SK-N-SH (cell line): ENCODE measurements around the gene FBN2. TPM values are rescaled to one million over a fixed set of nuclear protein-coding genes. Genes with fewer than 3 reads are reported as not detected.

ENCODE experiments used
- CTCF ChIA-PET: fragments of 300-600, 350-600 bp; formaldehyde crosslinking; extraction: SDS; loops from one replicate; lab custom pipeline; 2021; lab: Yijun Ruan, JAX
- POLR2A ChIA-PET: fragments of 350-600 bp; sonication (Branson Sonifier 250); formaldehyde crosslinking; extraction: SDS; loops from one replicate; lab custom pipeline; 2020; ENCODE audit warnings: antibody characterized with exemption, inconsistent platforms; lab: Yijun Ruan, JAX
- DNase-seq: peaks from one replicate; pipeline ENCODE4 v3.0.0; 2012
- H2AFZ ChIP-seq: fragments of 200-600 bp; sonication (generic); 2 replicates; pipeline ENCODE4 v1.8.1; 2016; ENCODE audit warnings: antibody characterized with exemption, mild to moderate bottlenecking, low read depth
- H3F3A ChIP-seq: fragments of 200-600 bp; sonication (generic); replicated peaks from 2 replicates; pipeline ENCODE3; 2016; ENCODE audit warnings: antibody characterized with exemption, mild to moderate bottlenecking; ENCODE audit not compliant: insufficient read depth
- H3K27ac ChIP-seq, 2 experiments: fragments of 200-500 bp in 1 of 2; fragments of 200-600 bp in 1 of 2; sonication (Bioruptor generic) in 1 of 2; sonication (generic), shearing (Covaris generic) in 1 of 2; 2 replicates each; pipeline versions ENCODE4 v1.5.1 to v1.6.1; 2014 to 2016; ENCODE audit warnings: low read depth in 2 of 2, inconsistent platforms in 1 of 2, low read length in 1 of 2, mild to moderate bottlenecking in 1 of 2, mixed read lengths in 1 of 2
- H3K27me3 ChIP-seq: fragments of 200-600 bp; sonication (generic), shearing (Covaris generic); 2 replicates; pipeline ENCODE4 v1.6.1; 2016; ENCODE audit warnings: mixed run types; ENCODE audit not compliant: insufficient read depth
- H3K36me3 ChIP-seq, 2 experiments: fragments of 200-500 bp in 1 of 2; fragments of 200-600 bp in 1 of 2; sonication (Bioruptor generic) in 1 of 2; sonication (generic) in 1 of 2; replicated peaks in 1 of 2; 2 replicates each; pipeline versions ENCODE3 to v1.5.1; 2014 to 2016; ENCODE audit warnings: low read length in 1 of 2, mild to moderate bottlenecking in 1 of 2; ENCODE audit not compliant: insufficient read depth in 2 of 2, control insufficient read depth in 1 of 2
- H3K4me1 ChIP-seq, 2 experiments: fragments of 200-500 bp in 1 of 2; fragments of 200-600 bp in 1 of 2; sonication (Bioruptor generic) in 1 of 2; sonication (generic), shearing (Covaris generic) in 1 of 2; 2 replicates each; pipeline versions ENCODE4 v1.5.1 to v1.6.1; 2014 to 2016; ENCODE audit warnings: low read depth in 1 of 2, low read length in 1 of 2, mixed run types in 1 of 2; ENCODE audit not compliant: insufficient read depth in 2 of 2, control insufficient read depth in 1 of 2
- H3K4me2 ChIP-seq: fragments of 200-600 bp; sonication (generic), shearing (Covaris generic); 2 replicates; pipeline ENCODE4 v1.6.1; 2017; ENCODE audit warnings: mixed run types
- H3K4me3 ChIP-seq, 2 experiments: fragments of 200-500 bp in 1 of 2; fragments of 200-600 bp in 1 of 2; sonication (Bioruptor generic) in 1 of 2; sonication (generic), shearing (Covaris generic) in 1 of 2; 2 replicates each; pipeline versions ENCODE4 v1.5.1 to v1.8.1; 2014 to 2016; ENCODE audit warnings: low read depth in 2 of 2, inconsistent platforms in 1 of 2, low read length in 1 of 2, mild to moderate bottlenecking in 1 of 2, mixed read lengths in 1 of 2, moderate library complexity in 1 of 2
- H3K79me2 ChIP-seq: fragments of 200-600 bp; sonication (generic); 2 replicates; pipeline ENCODE4 v1.8.1; 2017; ENCODE audit warnings: mild to moderate bottlenecking; ENCODE audit not compliant: insufficient read depth
- H3K9ac ChIP-seq: fragments of 200-600 bp; sonication (generic); 2 replicates; pipeline ENCODE4 v1.6.1; 2017; ENCODE audit warnings: mixed run types
- H3K9me2 ChIP-seq: fragments of 200-600 bp; sonication (generic); 2 replicates; pipeline ENCODE4 v1.6.1; 2017; ENCODE audit warnings: mixed run types
- H3K9me3 ChIP-seq: fragments of 200-600 bp; sonication (generic); 2 replicates; pipeline ENCODE4 v1.6.1; 2017; ENCODE audit warnings: mixed run types, mild to moderate bottlenecking, moderate library complexity
- H4K20me1 ChIP-seq: fragments of 200-600 bp; sonication (generic); 2 replicates; pipeline ENCODE4 v1.6.1; 2017; ENCODE audit warnings: mild to moderate bottlenecking, mixed run types; ENCODE audit not compliant: insufficient read depth
- CHD2 ChIP-seq: fragments of 150-350 bp; IDR thresholded peaks from 2 replicates; pipeline ENCODE4 v1.6.1; 2018; ENCODE audit warnings: low read length; ENCODE audit not compliant: partially characterized antibody
- CTCF ChIP-seq: fragments of 200-600 bp; sonication (generic); IDR thresholded peaks from 2 replicates; pipeline ENCODE4 v1.6.1; 2017; ENCODE audit warnings: antibody characterized with exemption, mild to moderate bottlenecking, moderate library complexity
- EP300 ChIP-seq, 2 experiments: IDR thresholded peaks; 2 replicates each; pipeline versions ENCODE4 v1.4.0 to v1.6.1; 2012; ENCODE audit warnings: borderline replicate concordance in 1 of 2, low read depth in 1 of 2, low read length in 1 of 2
- FOXJ3 ChIP-seq: sonication (generic); formaldehyde crosslinking; IDR thresholded peaks from 2 replicates; pipeline ENCODE4 v1.5.1; 2020; ENCODE audit warnings: mild to moderate bottlenecking, missing genetic modification reagents
- FOXM1 ChIP-seq: IDR thresholded peaks from 2 replicates; pipeline ENCODE4 v1.4.0; 2012; ENCODE audit warnings: low read depth, mild to moderate bottlenecking
- GABPA ChIP-seq: IDR thresholded peaks from 2 replicates; pipeline ENCODE4 v1.4.0; 2012; ENCODE audit warnings: low read depth, mild to moderate bottlenecking
- JUND ChIP-seq: IDR thresholded peaks from 2 replicates; pipeline ENCODE4 v1.4.0; 2012
- MAX ChIP-seq: IDR thresholded peaks from 2 replicates; pipeline ENCODE4 v1.4.0; 2012; ENCODE audit warnings: low read depth
- MEF2A ChIP-seq: IDR thresholded peaks from 2 replicates; pipeline ENCODE4 v1.4.0; 2012; ENCODE audit warnings: low read depth, borderline replicate concordance
- NFIC ChIP-seq: IDR thresholded peaks from 2 replicates; pipeline ENCODE4 v1.4.0; 2012; ENCODE audit warnings: borderline replicate concordance
- PBX3 ChIP-seq: IDR thresholded peaks from 2 replicates; pipeline ENCODE4; 2012
- POLR2AphosphoS5 ChIP-seq: IDR thresholded peaks from 2 replicates; pipeline ENCODE4 v1.6.1; 2012; ENCODE audit warnings: low read depth, low read length
- RFX5 ChIP-seq: IDR thresholded peaks from 2 replicates; pipeline ENCODE4 v1.6.1; 2012; ENCODE audit warnings: mild to moderate bottlenecking, improper control_type of control experiment, low read length
- RXRA ChIP-seq: IDR thresholded peaks from 2 replicates; pipeline ENCODE4 v1.4.0; 2012; ENCODE audit warnings: low read depth, mild to moderate bottlenecking, borderline replicate concordance
- SMC3 ChIP-seq: IDR thresholded peaks from 2 replicates; pipeline ENCODE4 v1.6.1; 2012; ENCODE audit warnings: low read depth, low read length, improper control_type of control experiment
- USF1 ChIP-seq: IDR thresholded peaks from 2 replicates; pipeline ENCODE4 v1.4.0; 2012; ENCODE audit warnings: low read depth, borderline replicate concordance
- YY1 ChIP-seq: IDR thresholded peaks from 2 replicates; pipeline ENCODE4 v1.4.0; 2012; ENCODE audit warnings: low read depth, mild to moderate bottlenecking
- ZBTB33 ChIP-seq: IDR thresholded peaks from 2 replicates; pipeline ENCODE4 v1.4.0; 2012; ENCODE audit warnings: low read depth, borderline replicate concordance
- WGBS: methylation state at CpG from one replicate; pipeline ENCODE4 v1.1.6; 2017; ENCODE audit warnings: low lambda C conversion rate; 5-methylcytosine and 5-hydroxymethylcytosine counted together
- polyA plus RNA-seq, 3 experiments: library from polyadenylated mRNA; depleted of rRNA; stranded (reverse); fragments of >200 nt; gene quantifications; 2 replicates each; pipeline ENCODE4 v1.2.3, GENCODE V29; 2012

FBN2 gene
- polyA plus RNA-seq, 1 of the 3 experiments (the other 2 are of a cell fraction), result 2.2 TPM

- H3K9me2 ChIP-seq, result no peaks in the 10 kb centered on the region
- no peaks in the 10 kb centered on the region for H3K79me2 ChIP-seq
- H4K20me1 ChIP-seq, result no peaks in the 10 kb centered on the region
- no peak overlapping the region for H3K9ac ChIP-seq
- no peaks in the 10 kb centered on the region for H3K9me3 ChIP-seq
- no peak overlapping the region for H3K27ac ChIP-seq
- H2AFZ ChIP-seq, result no peak overlapping the region
- H3K4me3 ChIP-seq, result no peak overlapping the region
- 21% methylated on average over 2 of the region's 2 CpGs for WGBS
- H3K4me2 ChIP-seq, result no peak overlapping the region
- TF ChIP-seq RFX5 (no peak), MAX (no peak), YY1 (no peak), MEF2A (no peak)
- H3F3A ChIP-seq, result no peaks in the 10 kb centered on the region
- CTCF ChIA-PET, result no interaction called here
- POLR2A ChIA-PET, result no interaction called here
- H3K36me3 ChIP-seq, result no peaks in the 10 kb centered on the region
- H3K27me3 ChIP-seq, result peaks cover 7% of the 10 kb centered on the region; the same call in 1 of the 2 replicates
- H3K4me1 ChIP-seq, result no peaks in the 10 kb centered on the region
- no peak for DNase-seq
Observed at GRCh38 chr5:128257076-128257475, 281.0 kb downstream of the FBN2 start.

- Histone ChIP-seq H3K4me2 (no peak overlapping the region), H3K9ac (no peak overlapping the region), H3K27me3 (no peaks in the 10 kb centered on the region; the same call in 1 of the 2 replicates), H3K4me1 (no peaks in the 10 kb centered on the region), H2AFZ (no peak overlapping the region), H3K9me3 (no peaks in the 10 kb centered on the region), H4K20me1 (no peaks in the 10 kb centered on the region), H3F3A (no peaks in the 10 kb centered on the region), H3K9me2 (no peaks in the 10 kb centered on the region), H3K79me2 (no peaks in the 10 kb centered on the region), H3K4me3 (no peak overlapping the region), H3K36me3 (no peaks in the 10 kb centered on the region), H3K27ac (no peak overlapping the region)
- CTCF ChIA-PET, result interaction anchor here (1.3 kb wide), 1 partner anchor 420 kb away, joined by 3 read pairs; no protein-coding TSS in a partner anchor
- 13% methylated on average over 1 of the region's 1 CpG for WGBS
- DNase-seq, result no peak
- POLR2A ChIA-PET, result no interaction called here
- TF ChIP-seq JUND (no peak), FOXM1 (no peak), YY1 (no peak), MAX (no peak), CTCF (no peak), RXRA (no peak), MEF2A (no peak), RFX5 (no peak), PBX3 (no peak), EP300 (IDR thresholded peaks at IDR 0.05; ENCODE audit: borderline replicate concordance in 1 of 2, low read depth in 1 of 2, low read length in 1 of 2) (no peak), NFIC (no peak), POLR2AphosphoS5 (no peak), SMC3 (no peak), CHD2 (no peak), USF1 (no peak), FOXJ3 (no peak), ZBTB33 (no peak), GABPA (no peak)
Observed at GRCh38 chr5:128254789-128255188, 283.3 kb downstream of the FBN2 start.
